IMR-90 (cell line): ENCODE results near the gene CHRDL1. TPM values are rescaled to one million over a fixed set of nuclear protein-coding genes. Genes with fewer than 3 reads are reported as not detected.

Experiments
- ATAC-seq: fragments of 200-7000 bp; cut with Tn5 transposase; 2 replicates; pipeline ENCODE4 v1.9.1; 2020; ENCODE audit warnings: low read depth, mild to moderate bottlenecking, moderate library complexity
- BruUV-seq: library from RNA; stranded (reverse); fragments of 400-500 nt; replicated peaks from 2 replicates; lab custom pipeline; 2021; lab: Mats Ljungman, UMichigan
- CTCF ChIA-PET: fragments of 300-600 bp; formaldehyde crosslinking; extraction: SDS; loops from one replicate; lab custom pipeline; 2021; ENCODE audit warnings: antibody characterized with exemption; lab: Yijun Ruan, JAX
- POLR2A ChIA-PET: fragments of 300-600 bp; sonication (Branson Sonifier 250); formaldehyde crosslinking; loops from one replicate; lab custom pipeline; 2022; ENCODE audit warnings: antibody characterized with exemption; ENCODE audit not compliant: unreplicated experiment; lab: Charles Lee
- DNase-seq: peaks from one replicate; pipeline ENCODE4 v3.0.0; 2013
- H2AFZ ChIP-seq: replicated peaks from 2 replicates; pipeline ENCODE3; 2013; ENCODE audit warnings: low read length, mild to moderate bottlenecking; ENCODE audit not compliant: poor library complexity
- H2AK5ac ChIP-seq: 2 replicates; pipeline ENCODE4 v1.6.1; 2013; ENCODE audit warnings: low read depth, low read length, inconsistent platforms
- H2AK9ac ChIP-seq: replicated peaks from 2 replicates; pipeline ENCODE3; 2013; ENCODE audit warnings: mild to moderate bottlenecking, low read depth, low read length, moderate library complexity; ENCODE audit not compliant: poor library complexity
- H2BK120ac ChIP-seq: 2 replicates; pipeline ENCODE4 v1.6.1; 2013; ENCODE audit warnings: low read depth, low read length, inconsistent platforms
- H2BK15ac ChIP-seq: 3 replicates; pipeline ENCODE4 v1.6.1; 2013; ENCODE audit warnings: low read depth, low read length, inconsistent platforms
- H2BK20ac ChIP-seq: 2 replicates; pipeline ENCODE4 v1.6.1; 2013; ENCODE audit warnings: low read depth, mild to moderate bottlenecking, inconsistent platforms, low read length, moderate library complexity
- H2BK5ac ChIP-seq: 2 replicates; pipeline ENCODE4 v1.6.1; 2013; ENCODE audit warnings: mild to moderate bottlenecking, low read depth, low read length, inconsistent platforms; ENCODE audit not compliant: poor library complexity, severe bottlenecking
- H3K14ac ChIP-seq: replicated peaks from 2 replicates; pipeline ENCODE4 v1.6.1; 2013; ENCODE audit warnings: low read depth, low read length, inconsistent platforms
- H3K18ac ChIP-seq: 2 replicates; pipeline ENCODE4 v1.6.1; 2013; ENCODE audit warnings: low read depth, low read length, control low read depth
- H3K23ac ChIP-seq: 2 replicates; pipeline ENCODE4 v1.6.1; 2013; ENCODE audit warnings: low read depth, low read length, inconsistent platforms
- H3K27ac ChIP-seq: 2 replicates; pipeline ENCODE4 v1.5.1; 2013; ENCODE audit warnings: mild to moderate bottlenecking, control low read depth, low read length; ENCODE audit not compliant: insufficient read depth
- H3K27me3 ChIP-seq: 2 replicates; pipeline ENCODE4 v1.6.1; 2013; ENCODE audit warnings: low read length; ENCODE audit not compliant: control insufficient read depth, insufficient read depth
- H3K36me3 ChIP-seq: 2 replicates; pipeline ENCODE4 v1.6.1; 2013; ENCODE audit warnings: low read length, mixed read lengths; ENCODE audit not compliant: control insufficient read depth, insufficient read depth
- H3K4ac ChIP-seq: 2 replicates; pipeline ENCODE4 v1.6.1; 2013; ENCODE audit warnings: low read depth, low read length, inconsistent platforms
- H3K4me1 ChIP-seq: 2 replicates; pipeline ENCODE4 v1.6.1; 2013; ENCODE audit warnings: low read length, mixed read lengths; ENCODE audit not compliant: control insufficient read depth, insufficient read depth
- H3K4me2 ChIP-seq: 2 replicates; pipeline ENCODE4 v1.6.1; 2013; ENCODE audit warnings: low read depth, mild to moderate bottlenecking, control low read depth, low read length, moderate library complexity
- H3K4me3 ChIP-seq: 2 replicates; pipeline ENCODE4 v1.5.1; 2013; ENCODE audit warnings: low read depth, mild to moderate bottlenecking, control low read depth, low read length, moderate library complexity; ENCODE audit not compliant: insufficient read depth
- H3K56ac ChIP-seq: 2 replicates; pipeline ENCODE4 v1.6.1; 2013; ENCODE audit warnings: low read length, inconsistent platforms; ENCODE audit not compliant: insufficient read depth; ENCODE audit errors: extremely low read depth
- H3K79me1 ChIP-seq, 2 experiments: 2 replicates each; pipeline ENCODE4 v1.6.1; 2013; ENCODE audit warnings: low read length in 2 of 2, inconsistent platforms in 1 of 2, low read depth in 1 of 2
- H3K9ac ChIP-seq: 2 replicates; pipeline ENCODE4 v1.6.1; 2013; ENCODE audit warnings: low read depth, low read length, control low read depth
- H3K9me1 ChIP-seq: 2 replicates; pipeline ENCODE4 v1.6.1; 2013; ENCODE audit warnings: low read length, inconsistent platforms; ENCODE audit not compliant: insufficient read depth
- H3K9me3 ChIP-seq: 2 replicates; pipeline ENCODE4 v1.6.1; 2013; ENCODE audit warnings: low read length; ENCODE audit not compliant: control insufficient read depth, insufficient read depth
- H4K20me1 ChIP-seq: 2 replicates; pipeline ENCODE4 v1.6.1; 2013; ENCODE audit warnings: low read length, inconsistent platforms; ENCODE audit not compliant: insufficient read depth
- H4K5ac ChIP-seq: 2 replicates; pipeline ENCODE4 v1.6.1; 2013; ENCODE audit warnings: mild to moderate bottlenecking, low read depth, low read length, control low read depth
- H4K8ac ChIP-seq, 2 experiments: 2 replicates each; pipeline ENCODE4 v1.6.1; 2013; ENCODE audit warnings: low read depth in 2 of 2, low read length in 2 of 2, control low read depth in 1 of 2, inconsistent platforms in 1 of 2
- H4K91ac ChIP-seq: 2 replicates; pipeline ENCODE4 v1.6.1; 2013; ENCODE audit warnings: low read depth, low read length, inconsistent platforms; ENCODE audit not compliant: insufficient read depth
- BHLHE40 ChIP-seq: fragments of 150-350 bp; IDR thresholded peaks from 2 replicates; pipeline ENCODE4 v1.6.1; 2016; ENCODE audit warnings: mild to moderate bottlenecking, low read depth, low read length
- CEBPB ChIP-seq: IDR thresholded peaks from 2 replicates; pipeline ENCODE4 v1.6.1; 2012; ENCODE audit warnings: low read depth, low read length, improper control_type of control experiment
- CHD1 ChIP-seq: IDR thresholded peaks from 2 replicates; pipeline ENCODE4 v1.6.1; 2012; ENCODE audit warnings: low read depth, low read length, improper control_type of control experiment
- CTCF ChIP-seq: conservative IDR thresholded peaks from 2 replicates; pipeline ENCODE4 v1.5.1; 2012; ENCODE audit warnings: mild to moderate bottlenecking, low read depth, low read length, improper control_type of control experiment
- ELK1 ChIP-seq: fragments of 150-350 bp; IDR thresholded peaks from 2 replicates; pipeline ENCODE4 v1.6.1; 2016; ENCODE audit warnings: low read depth, mild to moderate bottlenecking, low read length, moderate library complexity, borderline replicate concordance
- FOS ChIP-seq: fragments of 150-350 bp; IDR thresholded peaks from 2 replicates; pipeline ENCODE4 v1.6.1; 2016; ENCODE audit warnings: low read depth, low read length
- MAFK ChIP-seq: IDR thresholded peaks from 2 replicates; pipeline ENCODE4 v1.6.1; 2012; ENCODE audit warnings: low read depth, low read length, improper control_type of control experiment
- MAZ ChIP-seq: IDR thresholded peaks from 2 replicates; pipeline ENCODE4 v1.6.1; 2012; ENCODE audit warnings: low read depth, mild to moderate bottlenecking, low read length, improper control_type of control experiment, moderate library complexity, borderline replicate concordance
- MXI1 ChIP-seq: IDR thresholded peaks from 2 replicates; pipeline ENCODE4 v1.6.1; 2012; ENCODE audit warnings: low read depth, mild to moderate bottlenecking, low read length, moderate library complexity, borderline replicate concordance
- NFE2L2 ChIP-seq: fragments of 150-350 bp; IDR thresholded peaks from 2 replicates; pipeline ENCODE4 v1.6.1; 2016; ENCODE audit warnings: low read depth, mild to moderate bottlenecking, low read length
- POLR2A ChIP-seq: IDR thresholded peaks from 2 replicates; pipeline ENCODE4 v1.6.1; 2012; ENCODE audit warnings: mild to moderate bottlenecking, low read depth, low read length
- RAD21 ChIP-seq: IDR thresholded peaks from 2 replicates; pipeline ENCODE4 v1.6.1; 2012; ENCODE audit warnings: low read length, improper control_type of control experiment
- RCOR1 ChIP-seq: IDR thresholded peaks from 2 replicates; pipeline ENCODE4 v1.6.1; 2012; ENCODE audit warnings: mild to moderate bottlenecking, low read length, improper control_type of control experiment; ENCODE audit not compliant: insufficient replicate concordance
- RFX5 ChIP-seq: IDR thresholded peaks from 2 replicates; pipeline ENCODE4 v1.8.0; 2012; ENCODE audit warnings: low read depth, mild to moderate bottlenecking, low read length, moderate library complexity
- SMC3 ChIP-seq: fragments of 150-350 bp; IDR thresholded peaks from 2 replicates; pipeline ENCODE4 v1.6.1; 2016; ENCODE audit warnings: low read depth, mild to moderate bottlenecking, antibody characterized with exemption, low read length, moderate library complexity
- USF2 ChIP-seq: fragments of 150-350 bp; IDR thresholded peaks from 2 replicates; pipeline ENCODE4 v1.6.1; 2017; ENCODE audit warnings: mild to moderate bottlenecking, antibody characterized with exemption, low read length, low read depth
- WGBS, 2 experiments: methylation state at CpG; one replicate each; pipeline versions ENCODE4 v1.1.5 to v1.1.7; 2013; ENCODE audit warnings: missing lambda C conversion rate in 2 of 2; ENCODE audit not compliant: insufficient read length in 1 of 2; ENCODE audit errors: extremely low coverage in 2 of 2; 5-methylcytosine and 5-hydroxymethylcytosine counted together
- dilution Hi-C: fragments of 300-500 bp; cut with HindIII; formaldehyde crosslinking; loops from one replicate; pipeline ENCODE4 v1.14.3; 2018; ENCODE audit warnings: low sequenced_read_pairs; ENCODE audit not compliant: unreplicated experiment
- in situ Hi-C: fragments of 300-500 bp; cut with MboI; formaldehyde crosslinking; loops from 3 replicates; pipeline ENCODE4 v1.14.3; 2019; ENCODE audit warnings: low sequenced_read_pairs, inconsistent platforms, mixed read lengths
- intact Hi-C: fragments of 100-400 bp; cut with micrococcal nuclease; formaldehyde crosslinking; loops from 2 replicates; pipeline ENCODE4 v1.10.0; 2022
- polyA plus RNA-seq, 3 experiments: library from polyadenylated mRNA; depleted of rRNA; stranded (reverse); fragments of >200 nt; gene quantifications; 2 replicates each; pipeline ENCODE4 v1.2.3, GENCODE V29; 2012; ENCODE audit warnings: low replicate concordance in 1 of 3
- total RNA-seq: library from RNA; depleted of rRNA; stranded (reverse); fragments of >200 nt; gene quantifications from 2 replicates; pipeline ENCODE4 v1.2.3, GENCODE V29; 2012

The CHRDL1 gene
- total and polyA plus RNA-seq, 2 of the 4 experiments (the other 2 are of a cell fraction), result 0.36 to 0.58 TPM

- no peak overlapping the region for H3K23ac ChIP-seq
- no peak overlapping the region for H3K56ac ChIP-seq
- ChIA-PET CTCF (no interaction called here), POLR2A (no interaction called here)
- no peak overlapping the region for H2BK15ac ChIP-seq
- no peak overlapping the region for H4K91ac ChIP-seq
- no peaks in the 10 kb centered on the region for H3K9me3 ChIP-seq
- no peak overlapping the region for H3K9ac ChIP-seq
- H2AK5ac ChIP-seq, result no peak overlapping the region
- H2BK20ac ChIP-seq, result no peak overlapping the region
- no peak overlapping the region for H3K18ac ChIP-seq
- no peak overlapping the region for H4K5ac ChIP-seq
- in situ Hi-C loops (no loop called here), intact Hi-C loops (no loop called here), dilution Hi-C loops (no loop called here)
- no peaks in the 10 kb centered on the region for H3K79me1 ChIP-seq
- WGBS, 2 experiments, result no CpG with 5 or more reads among the region's 4 CpGs
- H3K4me1 ChIP-seq, result no peaks in the 10 kb centered on the region
- no peak overlapping the region for H2AFZ ChIP-seq
- no peak overlapping the region for H2BK5ac ChIP-seq
- DNase-seq (no peak), ATAC-seq (no peak)
- TF ChIP-seq USF2 (no peak), BHLHE40 (no peak), POLR2A (no peak), CEBPB (no peak), CTCF (no peak), RCOR1 (no peak), FOS (no peak), ELK1 (no peak), RFX5 (no peak), SMC3 (no peak), RAD21 (no peak), MXI1 (no peak), CHD1 (no peak), MAFK (no peak), NFE2L2 (no peak), MAZ (no peak)
- no peak overlapping the region for H2AK9ac ChIP-seq
- no peak overlapping the region for H3K4me3 ChIP-seq
- no peak overlapping the region for H4K8ac ChIP-seq
- BruUV-seq, result no TSS peak
- H3K4me2 ChIP-seq, result no peak overlapping the region
- H3K27ac ChIP-seq, result no peak overlapping the region
- no peak overlapping the region for H3K4ac ChIP-seq
- no peaks in the 10 kb centered on the region for H3K36me3 ChIP-seq
- H3K9me1 ChIP-seq, result no peaks in the 10 kb centered on the region
- no peak overlapping the region for H3K14ac ChIP-seq
- peaks cover 4% of the 10 kb centered on the region for H3K27me3 ChIP-seq
- no peaks in the 10 kb centered on the region for H4K20me1 ChIP-seq
- no peak overlapping the region for H2BK120ac ChIP-seq
Observed at GRCh38 chrX:110692866-110693265, 102.8 kb downstream of the CHRDL1 start.
